Astrocyte of the cerebellum (primary cell): ENCODE measurements around the gene BBIP1.

ENCODE experiments used
- DNase-seq: peaks from one replicate; pipeline ENCODE4 v3.0.0-alpha.2; 2011; ENCODE audit warnings: low read depth
- H3K4me3 ChIP-seq: 2 replicates; pipeline ENCODE4 v1.5.1; 2011; ENCODE audit warnings: mild to moderate bottlenecking, low read depth, low read length, moderate library complexity
- in situ Hi-C: cut with HindIII; loops from 2 replicates; pipeline ENCODE4 v1.10.0; 2017; ENCODE audit warnings: low sequenced_read_pairs
- TF ChIP-seq, protein P1 (sequence below): IDR thresholded peaks from 2 replicates; pipeline ENCODE4 v1.5.1; 2012; ENCODE audit warnings: low read length, low read depth, moderate library complexity, mild to moderate bottlenecking; ENCODE audit errors: missing control alignments

BBIP1 gene

DNA sequence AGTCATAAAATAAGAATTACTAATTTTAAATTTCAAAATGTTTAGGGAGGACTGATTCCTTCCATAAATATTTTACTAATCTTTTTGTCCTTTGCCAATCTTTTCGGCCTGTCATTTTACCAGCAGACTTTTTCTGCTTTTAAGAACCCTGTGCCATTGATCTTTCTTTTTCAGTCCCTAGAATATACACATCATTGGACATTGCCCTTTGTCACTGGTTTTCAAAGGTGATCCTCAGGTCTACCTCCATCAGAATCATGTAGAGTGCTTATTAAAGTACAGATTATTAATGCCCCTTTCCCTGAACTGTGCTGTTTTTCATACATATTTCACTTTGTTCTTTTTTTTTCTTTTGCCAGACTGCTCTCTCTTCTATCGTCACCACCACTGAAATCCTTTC, 44.2 kb upstream of the BBIP1 start:
- TF ChIP-seq, protein P1, sequence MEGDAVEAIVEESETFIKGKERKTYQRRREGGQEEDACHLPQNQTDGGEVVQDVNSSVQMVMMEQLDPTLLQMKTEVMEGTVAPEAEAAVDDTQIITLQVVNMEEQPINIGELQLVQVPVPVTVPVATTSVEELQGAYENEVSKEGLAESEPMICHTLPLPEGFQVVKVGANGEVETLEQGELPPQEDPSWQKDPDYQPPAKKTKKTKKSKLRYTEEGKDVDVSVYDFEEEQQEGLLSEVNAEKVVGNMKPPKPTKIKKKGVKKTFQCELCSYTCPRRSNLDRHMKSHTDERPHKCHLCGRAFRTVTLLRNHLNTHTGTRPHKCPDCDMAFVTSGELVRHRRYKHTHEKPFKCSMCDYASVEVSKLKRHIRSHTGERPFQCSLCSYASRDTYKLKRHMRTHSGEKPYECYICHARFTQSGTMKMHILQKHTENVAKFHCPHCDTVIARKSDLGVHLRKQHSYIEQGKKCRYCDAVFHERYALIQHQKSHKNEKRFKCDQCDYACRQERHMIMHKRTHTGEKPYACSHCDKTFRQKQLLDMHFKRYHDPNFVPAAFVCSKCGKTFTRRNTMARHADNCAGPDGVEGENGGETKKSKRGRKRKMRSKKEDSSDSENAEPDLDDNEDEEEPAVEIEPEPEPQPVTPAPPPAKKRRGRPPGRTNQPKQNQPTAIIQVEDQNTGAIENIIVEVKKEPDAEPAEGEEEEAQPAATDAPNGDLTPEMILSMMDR, result no peak
- DNase-seq, result no peak
- no peak overlapping the region for H3K4me3 ChIP-seq
- in situ Hi-C loops, result no loop called here

DNA sequence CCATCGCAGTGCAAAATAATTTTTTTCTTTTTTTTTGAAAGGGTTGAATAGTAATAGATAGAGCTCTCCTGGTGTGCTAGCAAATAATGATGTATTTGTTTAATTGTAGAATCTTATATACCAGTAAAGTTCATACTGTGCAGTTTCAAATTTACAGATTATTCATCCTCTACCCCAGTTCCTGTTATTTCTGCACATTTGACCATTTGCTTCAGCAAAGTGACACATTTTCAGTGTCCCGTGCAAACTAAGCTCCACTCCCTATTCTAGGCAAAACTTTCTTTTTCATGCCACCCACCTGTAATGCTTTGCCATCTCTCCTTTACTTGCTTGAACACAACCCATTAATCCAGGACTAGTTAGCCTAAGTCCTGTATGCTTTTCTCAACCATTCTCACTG, 43.5 kb upstream of the BBIP1 start:
- no peak for DNase-seq
- TF ChIP-seq, protein P1, result no peak
- H3K4me3 ChIP-seq, result no peak overlapping the region
- in situ Hi-C loops, result no loop called here

DNA sequence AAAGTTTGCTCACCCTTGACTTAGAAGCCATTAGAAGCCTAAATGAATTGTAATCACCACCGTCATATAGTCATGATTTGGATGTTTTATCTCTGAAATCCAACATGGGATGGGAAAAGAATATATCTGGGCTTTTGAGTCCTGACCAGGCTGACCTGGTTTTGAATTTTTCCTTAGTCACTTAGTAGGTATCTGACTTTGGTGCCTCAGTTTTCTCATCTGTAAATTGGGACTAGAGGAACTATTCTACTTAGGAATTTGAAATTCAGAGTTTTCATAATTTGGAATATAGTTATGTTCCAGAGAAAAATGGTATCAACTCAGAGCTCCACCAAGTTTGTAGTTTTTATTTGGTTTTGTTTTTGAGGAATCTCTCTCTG, 41.3 kb upstream of the BBIP1 start:
- in situ Hi-C loops, result no loop called here
- H3K4me3 ChIP-seq, result no peak overlapping the region
- no peak for DNase-seq
- TF ChIP-seq, protein P1, result no peak

DNA sequence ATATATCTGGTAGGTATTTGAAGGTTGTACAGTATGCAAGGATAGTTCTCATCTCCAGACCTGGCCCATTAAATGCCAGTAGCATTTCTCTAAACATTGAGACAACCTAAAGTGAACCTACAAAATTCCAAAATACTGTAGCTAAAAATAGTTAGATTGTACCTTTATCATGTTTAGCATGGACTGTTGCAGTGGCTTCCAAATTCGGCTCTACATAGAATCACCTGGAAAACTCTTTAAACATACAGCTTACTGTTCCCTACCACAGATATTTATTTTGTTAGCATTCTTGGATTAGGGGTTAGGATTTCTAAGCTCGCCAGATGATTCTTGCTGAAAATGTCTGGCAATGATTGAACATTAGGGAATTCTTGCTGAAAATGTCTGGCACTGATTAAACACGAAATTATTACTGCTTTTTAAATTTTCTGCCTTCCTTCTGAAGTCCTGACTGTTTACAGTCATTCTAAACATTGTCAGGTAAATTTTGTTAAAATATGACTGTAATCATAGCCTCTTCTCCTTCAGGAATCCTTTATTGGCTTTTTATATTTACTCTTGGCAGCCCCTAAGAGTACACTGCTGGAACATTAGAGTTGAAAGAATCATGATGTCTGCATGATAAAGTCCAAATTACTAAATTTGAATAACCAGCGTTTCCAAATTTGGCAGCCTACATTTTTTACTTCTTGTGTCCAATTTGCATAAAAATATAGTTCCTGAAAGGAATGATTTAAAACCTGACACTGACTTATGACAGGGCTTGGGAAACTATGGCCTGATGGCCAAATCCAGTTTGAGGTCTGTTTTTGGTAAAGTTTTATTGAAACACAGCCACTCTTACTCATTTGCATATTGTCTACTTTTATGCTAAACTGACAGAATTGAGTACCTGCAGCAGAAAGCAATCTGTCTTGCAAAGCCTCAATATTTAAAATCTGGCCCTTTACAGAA, 40.7 kb upstream of the BBIP1 start:
- no peak overlapping the region for H3K4me3 ChIP-seq
- in situ Hi-C loops, result no loop called here
- no peak for DNase-seq
- TF ChIP-seq, protein P1, result no peak

DNA sequence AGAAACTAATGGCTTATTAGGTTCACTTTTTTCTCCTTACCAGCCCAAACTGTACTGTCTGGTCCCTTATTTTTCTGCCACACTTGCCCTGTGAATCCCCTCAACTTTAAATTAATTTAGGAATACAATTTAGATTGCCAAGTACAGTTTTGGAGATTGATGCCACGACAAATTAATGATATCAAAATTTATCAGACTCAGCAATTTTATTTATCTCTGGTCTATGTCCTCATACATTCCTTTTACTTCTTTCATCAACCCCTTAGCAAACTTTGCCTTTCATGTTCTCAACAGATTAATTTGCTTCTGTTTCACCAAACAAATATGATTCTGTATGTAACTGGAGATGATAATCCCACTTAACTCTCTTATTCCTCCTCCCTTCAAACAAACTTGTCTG, 38.6 kb upstream of the BBIP1 start:
- in situ Hi-C loops, result no loop called here
- TF ChIP-seq, protein P1, result no peak

DNA sequence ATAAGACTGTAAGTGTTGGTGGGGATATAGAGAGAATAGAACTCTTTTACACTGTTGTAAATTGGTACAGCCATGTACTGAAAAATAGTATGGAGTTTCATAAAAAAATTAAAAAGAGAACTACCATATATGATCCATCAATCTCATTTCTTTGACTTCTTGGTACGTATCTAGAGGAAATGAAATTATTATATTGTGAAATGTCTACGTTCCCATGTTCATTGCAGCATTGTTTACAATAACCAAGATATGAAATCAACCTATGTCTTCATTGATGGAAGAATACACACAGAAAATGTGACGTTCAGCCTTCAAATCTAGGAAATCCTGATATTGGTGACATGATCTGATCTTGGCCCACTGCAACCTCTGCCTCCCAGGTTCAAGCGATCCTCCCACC, 32.4 kb upstream of the BBIP1 start:
- TF ChIP-seq, protein P1, result no peak
- no peak for DNase-seq
- H3K4me3 ChIP-seq, result no peak overlapping the region
- in situ Hi-C loops, result no loop called here

More for the DNA sequence above, 38.6 kb upstream of the BBIP1 start:
- H3K4me3 ChIP-seq, result no peak overlapping the region
- DNase-seq, result no peak
